Amygdala (tissue), 56 donors: ENCODE data around the gene PHF21B.

Experiments used
- DNase-seq, 56 donors: peaks; one replicate each; lab custom pipeline; 2025; lab: John Stamatoyannopoulos, UW

Gene PHF21B

GRCh38 chr22:44940130-44940529, 69.7 kb downstream of the PHF21B start:
- DNase-seq, result no peak

GRCh38 chr22:44939451-44939850, 70.4 kb downstream of the PHF21B start:
- no peak for DNase-seq

GRCh38 chr22:44938886-44939285, 70.9 kb downstream of the PHF21B start:
- DNase-seq, result no peak

GRCh38 chr22:44937216-44937615, 72.6 kb downstream of the PHF21B start:
- DNase-seq, result no peak

GRCh38 chr22:44936201-44936600, 73.6 kb downstream of the PHF21B start:
- no peak for DNase-seq

- DNase-seq, result peak in 19 of 56 donors; percentile 4 to 65 (median 27)
Observed at GRCh38 chr22:44935724-44936123, 74.1 kb downstream of the PHF21B start.

- DNase-seq, result no peak
Observed at GRCh38 chr22:44934454-44934735, 75.4 kb downstream of the PHF21B start.

- no peak for DNase-seq
Observed at GRCh38 chr22:44933666-44934453, 75.9 kb downstream of the PHF21B start.

GRCh38 chr22:44932493-44932892, 77.3 kb downstream of the PHF21B start:
- DNase-seq, result no peak

- DNase-seq, result no peak
Observed at GRCh38 chr22:44931766-44932165, 78.0 kb downstream of the PHF21B start.

GRCh38 chr22:44931077-44931540, 78.7 kb downstream of the PHF21B start:
- DNase-seq, result peak in 28 of 56 donors; percentile 6 to 60 (median 30)

GRCh38 chr22:44930711-44931035, 79.1 kb downstream of the PHF21B start:
- DNase-seq, result no peak

- no peak for DNase-seq
Observed at GRCh38 chr22:44930016-44930710, 79.6 kb downstream of the PHF21B start.

- DNase-seq, result no peak
Observed at GRCh38 chr22:44929359-44930015, 80.3 kb downstream of the PHF21B start.

GRCh38 chr22:44928711-44929358, 81.0 kb downstream of the PHF21B start:
- DNase-seq, result no peak

- DNase-seq, result no peak
Observed at GRCh38 chr22:44928136-44928463, 81.7 kb downstream of the PHF21B start.

GRCh38 chr22:44927463-44928135, 82.2 kb downstream of the PHF21B start:
- DNase-seq, result no peak

GRCh38 chr22:44926491-44927415, 83.1 kb downstream of the PHF21B start:
- no peak for DNase-seq

- no peak for DNase-seq
Observed at GRCh38 chr22:44926124-44926475, 83.7 kb downstream of the PHF21B start.
